Lung (tissue), 12 donors: ENCODE measurements around the gene DFFA. TPM values are rescaled to one million over a fixed set of nuclear protein-coding genes. Genes with fewer than 3 reads are reported as not detected.

Experiments
- ATAC-seq: fragments of 200-7000 bp; cut with Tn5 transposase; one replicate; pipeline ENCODE4 v1.9.1; 2020; ENCODE audit warnings: moderate number of reproducible peaks; ENCODE audit not compliant: insufficient read depth, low FRiP score
- DNase-seq, 3 donors: peaks; one replicate each; pipeline ENCODE4 v3.0.0-alpha.2; 2013 to 2017
- H3K27ac ChIP-seq, 2 donors: one replicate each; pipeline ENCODE4 v1.5.1; 2013; ENCODE audit warnings: mild to moderate bottlenecking in 2 of 2, moderate library complexity in 2 of 2, control low read depth in 1 of 2, inconsistent platforms in 1 of 2, low read depth in 1 of 2, low read length in 1 of 2
- H3K27me3 ChIP-seq, 3 donors: one replicate each; pipeline ENCODE4 v1.5.1; 2013; ENCODE audit warnings: low read length in 2 of 3; ENCODE audit not compliant: control insufficient read depth in 3 of 3, insufficient read depth in 3 of 3
- H3K36me3 ChIP-seq, 4 donors: one replicate each; pipeline ENCODE4 v1.5.1; 2013; ENCODE audit warnings: low read length in 4 of 4, mild to moderate bottlenecking in 1 of 4, moderate library complexity in 1 of 4; ENCODE audit not compliant: control insufficient read depth in 4 of 4, insufficient read depth in 4 of 4
- H3K4me1 ChIP-seq, 5 donors: one replicate each; pipeline ENCODE4 v1.5.1; 2013; ENCODE audit warnings: low read length in 5 of 5, mild to moderate bottlenecking in 2 of 5, moderate library complexity in 1 of 5; ENCODE audit not compliant: control insufficient read depth in 5 of 5, insufficient read depth in 5 of 5
- H3K4me3 ChIP-seq: one replicate; pipeline ENCODE4 v1.5.1; 2013; ENCODE audit warnings: mild to moderate bottlenecking, control low read depth, moderate library complexity
- H3K9ac ChIP-seq, 2 donors: one replicate each; pipeline ENCODE4 v1.5.1; 2013; ENCODE audit warnings: low read length in 2 of 2, control low read depth in 1 of 2; ENCODE audit not compliant: insufficient read depth in 1 of 2
- H3K9me3 ChIP-seq, 4 donors: one replicate each; pipeline ENCODE4 v1.5.1; 2013; ENCODE audit warnings: low read length in 3 of 4, mild to moderate bottlenecking in 1 of 4, moderate library complexity in 1 of 4; ENCODE audit not compliant: control insufficient read depth in 4 of 4, insufficient read depth in 3 of 4
- WGBS, 2 donors: extraction: QIAGEN DNeasy Blood & Tissue Kit; methylation state at CpG; one replicate each; pipeline ENCODE4 v1.1.7; 2013; 5-methylcytosine and 5-hydroxymethylcytosine counted together
- polyA plus RNA-seq, 2 donors: library from polyadenylated mRNA; stranded (reverse); fragments of 200-250 nt; gene quantifications; one replicate each; pipeline ENCODE4 v1.2.1, GENCODE V29; 2013
- total RNA-seq, 2 donors: library from RNA; depleted of rRNA in 1 of 2; stranded (reverse); fragments of >200 nt in 1 of 2; gene quantifications; one replicate each; pipeline ENCODE4 v1.2.1, GENCODE V29; 2014 to 2021
- TF ChIP-seq, protein P1 (sequence below): IDR thresholded peaks from 2 replicates; pipeline ENCODE4 v1.5.1; 2012; ENCODE audit warnings: mild to moderate bottlenecking; ENCODE audit errors: control extremely low read depth, extremely low read depth
- donor health status: control.
- donor health status: control.
- donor health status: Bipolar disorder and iron deficiency.
- donor health status: healthy.
- donor health status: DM: yes; HTN: yes; CAD: no.

DFFA gene
- total and polyA plus RNA-seq, 4 donors: 13.8 to 37.4 (median 27.1) TPM

DNA sequence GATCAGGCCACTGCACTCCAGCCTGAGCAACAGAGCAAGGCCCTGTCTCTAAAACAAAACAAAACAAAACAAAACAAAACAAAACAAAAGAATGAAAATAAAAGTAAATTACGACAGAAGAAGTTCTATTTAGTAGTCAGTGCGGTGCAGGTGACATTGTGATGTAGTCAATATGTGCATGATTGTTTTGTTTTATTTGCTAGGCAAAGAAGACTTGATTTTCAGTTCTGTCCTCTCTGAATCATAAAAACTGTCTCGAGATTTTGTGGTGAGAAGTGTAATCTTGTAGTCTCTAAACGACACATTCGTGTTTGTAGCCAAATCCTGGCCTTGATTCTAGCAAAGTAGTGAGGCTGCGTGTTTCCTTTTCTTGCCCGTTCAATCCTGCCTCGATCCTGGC is 25.9 kb upstream of the DFFA start:
- Histone ChIP-seq H3K4me3 (no peak overlapping the region), H3K9me3 (no peaks in the 10 kb centered on the region), H3K4me1 (peaks cover 0 to 9% (median 0%) of the 10 kb centered on the region in 5 donors), H3K27me3 (no peaks in the 10 kb centered on the region), H3K9ac (no peak overlapping the region), H3K36me3 (peaks cover 0 to 8% (median 6%) of the 10 kb centered on the region in 4 donors), H3K27ac (no peak overlapping the region)
- TF ChIP-seq, protein P1, sequence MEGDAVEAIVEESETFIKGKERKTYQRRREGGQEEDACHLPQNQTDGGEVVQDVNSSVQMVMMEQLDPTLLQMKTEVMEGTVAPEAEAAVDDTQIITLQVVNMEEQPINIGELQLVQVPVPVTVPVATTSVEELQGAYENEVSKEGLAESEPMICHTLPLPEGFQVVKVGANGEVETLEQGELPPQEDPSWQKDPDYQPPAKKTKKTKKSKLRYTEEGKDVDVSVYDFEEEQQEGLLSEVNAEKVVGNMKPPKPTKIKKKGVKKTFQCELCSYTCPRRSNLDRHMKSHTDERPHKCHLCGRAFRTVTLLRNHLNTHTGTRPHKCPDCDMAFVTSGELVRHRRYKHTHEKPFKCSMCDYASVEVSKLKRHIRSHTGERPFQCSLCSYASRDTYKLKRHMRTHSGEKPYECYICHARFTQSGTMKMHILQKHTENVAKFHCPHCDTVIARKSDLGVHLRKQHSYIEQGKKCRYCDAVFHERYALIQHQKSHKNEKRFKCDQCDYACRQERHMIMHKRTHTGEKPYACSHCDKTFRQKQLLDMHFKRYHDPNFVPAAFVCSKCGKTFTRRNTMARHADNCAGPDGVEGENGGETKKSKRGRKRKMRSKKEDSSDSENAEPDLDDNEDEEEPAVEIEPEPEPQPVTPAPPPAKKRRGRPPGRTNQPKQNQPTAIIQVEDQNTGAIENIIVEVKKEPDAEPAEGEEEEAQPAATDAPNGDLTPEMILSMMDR: no peak
- DNase-seq (no peak), ATAC-seq (no peak)
- 83 to 92% methylated on average over 8 of the region's 8 CpGs for WGBS, 2 donors

DNA sequence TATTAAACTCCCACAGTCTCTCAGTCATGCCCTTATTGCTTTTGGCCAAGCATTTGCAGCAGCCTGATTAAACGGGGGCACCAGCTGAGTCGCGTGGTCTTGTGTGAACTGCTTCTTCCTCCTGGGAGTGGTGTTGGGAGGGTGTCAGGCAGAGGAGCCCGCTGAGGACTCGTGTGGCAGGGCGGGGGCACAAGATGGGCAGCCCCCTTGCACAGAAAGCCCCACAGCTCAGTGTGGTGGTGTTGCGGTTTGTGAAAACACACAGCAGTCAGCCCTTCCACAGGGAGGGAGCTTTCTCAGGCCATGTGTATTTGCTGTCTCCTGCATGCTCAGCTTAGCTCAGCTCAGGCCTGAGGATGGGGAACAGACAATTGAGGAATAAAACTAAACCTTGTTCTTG is 24.8 kb upstream of the DFFA start:
- TF ChIP-seq, protein P1: no peak
- no peak for ATAC-seq

DNA sequence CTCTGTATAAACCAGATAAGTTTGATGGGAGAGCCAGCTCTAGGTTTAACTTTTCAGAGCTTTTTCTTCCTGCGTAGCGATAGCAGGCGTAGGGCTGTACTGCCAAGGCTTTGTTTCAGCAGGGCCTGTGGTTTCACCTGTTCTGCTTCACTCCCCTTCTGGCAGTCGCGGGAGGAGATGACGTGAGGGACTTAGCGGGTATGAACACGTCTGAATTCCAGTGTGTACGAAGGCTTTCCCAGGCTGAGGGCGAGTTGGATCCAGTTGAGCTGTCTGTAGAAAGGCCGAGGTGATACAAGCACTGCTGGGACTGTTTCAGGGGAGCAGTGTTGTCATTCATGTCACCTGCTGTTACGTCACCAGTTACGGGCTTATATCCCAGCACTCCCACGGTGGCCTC is 23.6 kb upstream of the DFFA start:
- Histone ChIP-seq H3K9ac (no peak overlapping the region), H3K36me3 (peaks cover 0 to 8% (median 6%) of the 10 kb centered on the region in 4 donors), H3K27me3 (no peaks in the 10 kb centered on the region), H3K27ac (no peak overlapping the region), H3K9me3 (no peaks in the 10 kb centered on the region), H3K4me1 (peaks cover 0 to 9% (median 0%) of the 10 kb centered on the region in 5 donors), H3K4me3 (no peak overlapping the region)
- WGBS, 2 donors: 75 to 87% methylated on average over 14 of the region's 14 CpGs
- TF ChIP-seq, protein P1: no peak
- DNase-seq: no peak
- ATAC-seq: no peak

More for the DNA sequence above, 24.8 kb upstream of the DFFA start:
- H3K9ac ChIP-seq: no peak overlapping the region
- 87 to 90% methylated on average over 7 of the region's 7 CpGs for WGBS, 2 donors
- H3K9me3 ChIP-seq: no peaks in the 10 kb centered on the region
- peaks cover 0 to 9% (median 0%) of the 10 kb centered on the region in 5 donors for H3K4me1 ChIP-seq
- no peak overlapping the region for H3K27ac ChIP-seq
- H3K27me3 ChIP-seq: no peaks in the 10 kb centered on the region
- no peak for DNase-seq
- H3K4me3 ChIP-seq: no peak overlapping the region
- H3K36me3 ChIP-seq: peaks cover 0 to 8% (median 6%) of the 10 kb centered on the region in 4 donors

DNA sequence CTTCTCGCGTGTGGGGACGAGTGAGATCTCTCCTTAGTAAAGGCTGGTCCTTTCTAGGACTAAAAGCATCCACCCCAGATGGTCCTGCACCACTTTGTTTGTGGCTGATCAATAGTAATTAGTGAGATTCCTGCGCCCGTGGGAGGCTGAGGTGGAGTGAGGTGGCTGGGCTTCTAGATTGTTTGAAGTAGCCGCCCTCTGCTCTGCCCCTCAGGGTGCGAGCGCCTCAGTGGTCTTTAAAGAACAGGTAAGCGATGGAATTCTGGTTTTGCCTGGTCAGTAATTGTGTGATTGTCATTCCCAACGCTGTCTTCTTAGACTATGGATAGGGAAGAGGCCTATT is 23.1 kb upstream of the DFFA start:
- Histone ChIP-seq H3K27me3 (no peaks in the 10 kb centered on the region), H3K4me1 (peaks cover 0 to 9% (median 0%) of the 10 kb centered on the region in 5 donors), H3K36me3 (peaks cover 0 to 8% (median 6%) of the 10 kb centered on the region in 4 donors), H3K9ac (peak overlapping the region in 1 of 2 donors; percentile 60), H3K27ac (no peak overlapping the region), H3K4me3 (no peak overlapping the region), H3K9me3 (no peaks in the 10 kb centered on the region)
- TF ChIP-seq, protein P1: no peak
- WGBS, 2 donors: 72 to 87% methylated on average over 10 of the region's 10 CpGs
- no peak for ATAC-seq
- no peak for DNase-seq
